HG02798 (cell line): ENCODE results near the gene NDUFAF4.

Experiments used
- ATAC-seq: cut with Tn5 transposase; IDR thresholded peaks from one replicate; pipeline ENCODE4 v1.9.1; 2021; ENCODE audit warnings: mild to moderate bottlenecking; ENCODE audit not compliant: unreplicated experiment, poor library complexity

NDUFAF4 gene

GRCh38 chr6:96841345-96841744 is 56.3 kb downstream of the NDUFAF4 start:
- ATAC-seq: no peak
